ENCODE results near the gene DIPK1B.

DIPK1B gene

DNA sequence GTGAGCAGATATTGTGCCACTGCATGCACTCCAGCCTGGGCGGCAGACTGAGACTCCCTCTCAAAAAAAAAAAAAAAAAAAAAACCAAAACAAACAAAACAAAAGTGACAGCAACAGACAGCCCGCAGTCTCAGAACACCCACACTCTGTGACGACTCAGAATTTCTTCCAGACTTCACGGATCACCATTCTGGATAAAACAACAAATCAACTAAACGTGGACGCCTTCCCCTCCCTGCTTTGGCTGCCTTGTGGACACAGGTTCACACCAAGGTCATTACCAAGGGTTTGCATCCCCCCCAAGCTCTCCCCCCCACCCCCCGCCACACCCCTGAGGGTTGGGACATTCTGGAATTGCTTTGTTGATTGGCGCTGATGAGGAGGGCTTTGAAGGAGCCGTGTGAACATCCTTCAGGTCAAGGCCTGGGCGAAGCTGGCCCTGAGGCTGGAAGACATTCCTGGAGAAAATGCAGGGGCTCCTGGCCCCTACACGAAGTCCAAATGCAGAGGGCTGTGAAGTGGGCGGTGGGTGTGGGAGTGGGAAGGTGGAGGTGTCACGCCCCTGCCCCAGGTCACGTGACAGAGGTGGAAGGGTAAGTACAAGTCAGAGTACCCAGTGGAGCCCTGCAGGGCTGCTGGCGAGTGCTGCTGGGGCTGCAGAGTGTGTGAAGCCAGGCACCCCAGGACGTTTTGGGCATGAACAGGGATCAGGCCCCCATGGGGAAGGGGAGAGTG, 20.2 kb downstream of the DIPK1B start:
- Histone ChIP-seq H3K18ac (ENCODE audit: low read length) (no peak overlapping the region), H3K4me3 (ENCODE audit: low read length in 2 of 2) (no peak overlapping the region), H2BK12ac (ENCODE audit: low read length) (no peak overlapping the region), H2AK5ac (ENCODE audit: low read depth, low read length) (no peak overlapping the region), H3K4me2 (ENCODE audit: insufficient read depth, low read length, poor library complexity, severe bottlenecking) (no peak overlapping the region), H3K79me1 (ENCODE audit: low read depth, low read length) (peaks cover 5% of the 10 kb centered on the region), H3K27ac (replicated peaks; ENCODE audit: low read length) (no peak overlapping the region), H3K9me3 (replicated peaks in 1 of 2; ENCODE audit: control insufficient read depth in 2 of 2, insufficient read depth in 1 of 2, low read depth in 1 of 2, low read length in 2 of 2) (peaks cover 0 to under 1% of the 10 kb centered on the region in 2 donors), H4K8ac (ENCODE audit: low read depth, low read length) (no peak overlapping the region), H4K91ac (ENCODE audit: low read depth, low read length, poor library complexity) (no peak overlapping the region), H3K27me3 (ENCODE audit: control insufficient read depth in 3 of 3, insufficient read depth in 3 of 3, low read depth in 1 of 3, low read length in 3 of 3) (peaks cover 0 to 22% (median 13%) of the 10 kb centered on the region in 3 experiments), H3K4me1 (ENCODE audit: control insufficient read depth in 2 of 2, insufficient read depth in 1 of 2, low read depth in 1 of 2, low read length in 2 of 2) (peaks cover 2 to 4% of the 10 kb centered on the region in 2 donors), H3K23ac (ENCODE audit: low read depth, low read length, poor library complexity) (no peak overlapping the region), H2BK5ac (ENCODE audit: low read length) (no peak overlapping the region), H3K9ac (ENCODE audit: low read depth, low read length, poor library complexity) (no peak overlapping the region), H2AFZ (ENCODE audit: low read length) (no peak overlapping the region), H3K36me3 (replicated peaks in 1 of 2; ENCODE audit: control insufficient read depth in 2 of 2, insufficient read depth in 2 of 2, low read length in 2 of 2) (no peaks in the 10 kb centered on the region), H3K14ac (ENCODE audit: low read length) (no peak overlapping the region), H2BK15ac (ENCODE audit: low read length) (no peak overlapping the region), H2BK120ac (ENCODE audit: low read depth, low read length) (no peak overlapping the region), H3K4ac (ENCODE audit: low read length) (no peak overlapping the region)
- no CpG with 5 or more reads among the region's 16 CpGs for WGBS, 2 donors (ENCODE audit: extremely low coverage in 2 of 2, insufficient read length in 2 of 2, insufficient replicate concordance in 1 of 2)
- DNase-seq (ENCODE audit: low spot score): no peak

DNA sequence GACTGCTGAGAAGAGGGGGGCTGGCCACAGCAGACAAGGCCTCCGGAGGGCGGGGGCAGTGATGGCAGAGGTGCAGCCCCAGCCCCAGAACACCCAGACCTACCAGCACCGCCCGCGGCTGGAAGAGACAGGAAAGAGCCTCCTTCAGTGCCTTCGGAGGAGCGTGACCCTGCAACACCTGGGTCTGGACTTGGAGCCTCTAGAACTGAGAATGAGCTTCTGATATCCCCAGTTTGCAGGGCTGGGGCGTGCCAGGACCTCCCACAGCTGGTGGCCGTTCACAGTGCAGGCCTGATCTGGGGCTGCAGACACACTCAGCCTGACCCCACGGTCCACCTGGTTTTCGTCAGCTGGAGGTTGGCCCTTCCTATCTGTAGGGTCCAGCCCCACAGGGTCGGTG, 21.2 kb downstream of the DIPK1B start:
- no peak overlapping the region for H3K14ac ChIP-seq (ENCODE audit: low read length)
- no peak overlapping the region for H3K4me3 ChIP-seq (ENCODE audit: low read length in 2 of 2)
- H4K8ac ChIP-seq (ENCODE audit: low read depth, low read length): no peak overlapping the region
- H2AFZ ChIP-seq (ENCODE audit: low read length): no peak overlapping the region
- H2BK120ac ChIP-seq (ENCODE audit: low read depth, low read length): no peak overlapping the region
- peak overlapping the region; percentile 64 for H3K18ac ChIP-seq (ENCODE audit: low read length)
- no peak overlapping the region for H4K91ac ChIP-seq (ENCODE audit: low read depth, low read length, poor library complexity)
- peaks cover 2% of the 10 kb centered on the region for H3K79me1 ChIP-seq (ENCODE audit: low read depth, low read length)
- H3K9me3 ChIP-seq (replicated peaks in 1 of 2; ENCODE audit: control insufficient read depth in 2 of 2, insufficient read depth in 1 of 2, low read depth in 1 of 2, low read length in 2 of 2): no peaks in the 10 kb centered on the region
- H3K4me2 ChIP-seq (ENCODE audit: insufficient read depth, low read length, poor library complexity, severe bottlenecking): no peak overlapping the region
- no peak overlapping the region for H2BK12ac ChIP-seq (ENCODE audit: low read length)
- no peak for DNase-seq (ENCODE audit: low spot score)
- H3K4me1 ChIP-seq (ENCODE audit: control insufficient read depth in 2 of 2, insufficient read depth in 1 of 2, low read depth in 1 of 2, low read length in 2 of 2): peaks cover 2 to 4% of the 10 kb centered on the region in 2 donors
- peak overlapping the region; percentile 63 for H2AK5ac ChIP-seq (ENCODE audit: low read depth, low read length)
- no peak overlapping the region for H3K9ac ChIP-seq (ENCODE audit: low read depth, low read length, poor library complexity)
- H2BK15ac ChIP-seq (ENCODE audit: low read length): no peak overlapping the region
- no CpG with 5 or more reads among the region's 12 CpGs for WGBS, 2 donors (ENCODE audit: extremely low coverage in 2 of 2, insufficient read length in 2 of 2, insufficient replicate concordance in 1 of 2)
- H2BK5ac ChIP-seq (ENCODE audit: low read length): no peak overlapping the region
- H3K23ac ChIP-seq (ENCODE audit: low read depth, low read length, poor library complexity): no peak overlapping the region
- H3K27ac ChIP-seq (replicated peaks; ENCODE audit: low read length): no peak overlapping the region
- peaks cover 0 to 24% (median 8%) of the 10 kb centered on the region in 3 experiments for H3K27me3 ChIP-seq (ENCODE audit: control insufficient read depth in 3 of 3, insufficient read depth in 3 of 3, low read depth in 1 of 3, low read length in 3 of 3)
- H3K4ac ChIP-seq (ENCODE audit: low read length): no peak overlapping the region
- no peaks in the 10 kb centered on the region for H3K36me3 ChIP-seq (replicated peaks in 1 of 2; ENCODE audit: control insufficient read depth in 2 of 2, insufficient read depth in 2 of 2, low read length in 2 of 2)

DNA sequence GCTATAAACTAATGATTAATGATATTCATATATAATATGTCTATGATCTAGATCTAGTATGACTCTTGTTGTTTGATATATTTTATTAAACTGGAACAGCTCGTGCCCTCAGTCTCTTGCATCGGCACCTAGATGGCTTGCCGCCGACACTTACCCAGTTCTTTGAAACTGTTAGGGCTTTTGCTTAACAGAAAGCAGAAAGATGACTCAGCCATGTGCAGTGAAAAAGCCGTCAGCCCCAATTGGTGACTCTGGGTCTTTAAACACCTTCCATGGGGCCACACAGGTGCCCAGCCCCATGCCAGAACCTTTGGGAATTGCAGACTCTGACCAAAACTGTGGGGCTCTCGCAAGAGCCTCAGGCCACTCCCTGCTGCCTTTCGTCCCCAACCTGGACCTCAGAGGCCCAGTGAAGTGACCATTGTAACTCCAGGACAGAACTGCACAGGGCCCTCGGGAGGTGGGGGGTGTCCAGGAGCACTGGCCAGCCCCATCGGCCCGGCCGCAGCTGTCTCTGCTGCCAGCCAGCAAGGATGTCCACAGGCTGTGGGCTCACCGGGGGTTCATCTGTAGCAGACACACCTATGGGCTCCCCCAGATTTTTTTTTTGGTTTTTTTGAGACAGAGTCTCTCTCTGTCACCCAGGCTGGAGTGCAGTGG, 22.6 kb downstream of the DIPK1B start:
- no peak overlapping the region for H3K27ac ChIP-seq (replicated peaks; ENCODE audit: low read length)
- H3K4me1 ChIP-seq (ENCODE audit: control insufficient read depth in 2 of 2, insufficient read depth in 1 of 2, low read depth in 1 of 2, low read length in 2 of 2): no peaks in the 10 kb centered on the region
- H3K23ac ChIP-seq (ENCODE audit: low read depth, low read length, poor library complexity): no peak overlapping the region
- no peak overlapping the region for H4K91ac ChIP-seq (ENCODE audit: low read depth, low read length, poor library complexity)
- H4K8ac ChIP-seq (ENCODE audit: low read depth, low read length): no peak overlapping the region
- DNase-seq (ENCODE audit: low spot score): no peak
- no peak overlapping the region for H2AK5ac ChIP-seq (ENCODE audit: low read depth, low read length)
- H3K36me3 ChIP-seq (replicated peaks in 1 of 2; ENCODE audit: control insufficient read depth in 2 of 2, insufficient read depth in 2 of 2, low read length in 2 of 2): no peaks in the 10 kb centered on the region
- H2BK12ac ChIP-seq (ENCODE audit: low read length): no peak overlapping the region
- peaks cover 0 to 38% (median 2%) of the 10 kb centered on the region in 3 experiments for H3K27me3 ChIP-seq (ENCODE audit: control insufficient read depth in 3 of 3, insufficient read depth in 3 of 3, low read depth in 1 of 3, low read length in 3 of 3)
- H3K4me3 ChIP-seq (ENCODE audit: low read length in 2 of 2): no peak overlapping the region
- H3K9me3 ChIP-seq (replicated peaks in 1 of 2; ENCODE audit: control insufficient read depth in 2 of 2, insufficient read depth in 1 of 2, low read depth in 1 of 2, low read length in 2 of 2): no peaks in the 10 kb centered on the region
- WGBS, 2 donors (ENCODE audit: extremely low coverage in 2 of 2, insufficient read length in 2 of 2, insufficient replicate concordance in 1 of 2): no CpG with 5 or more reads among the region's 12 CpGs
- peaks cover 2% of the 10 kb centered on the region for H3K79me1 ChIP-seq (ENCODE audit: low read depth, low read length)
- peak overlapping the region; percentile 38 for H3K18ac ChIP-seq (ENCODE audit: low read length)
- no peak overlapping the region for H3K4ac ChIP-seq (ENCODE audit: low read length)
- no peak overlapping the region for H3K14ac ChIP-seq (ENCODE audit: low read length)
- H2BK5ac ChIP-seq (ENCODE audit: low read length): no peak overlapping the region
- H2BK120ac ChIP-seq (ENCODE audit: low read depth, low read length): no peak overlapping the region
- no peak overlapping the region for H3K9ac ChIP-seq (ENCODE audit: low read depth, low read length, poor library complexity)
- H2AFZ ChIP-seq (ENCODE audit: low read length): no peak overlapping the region
- H2BK15ac ChIP-seq (ENCODE audit: low read length): no peak overlapping the region
- H3K4me2 ChIP-seq (ENCODE audit: insufficient read depth, low read length, poor library complexity, severe bottlenecking): no peak overlapping the region

DNA sequence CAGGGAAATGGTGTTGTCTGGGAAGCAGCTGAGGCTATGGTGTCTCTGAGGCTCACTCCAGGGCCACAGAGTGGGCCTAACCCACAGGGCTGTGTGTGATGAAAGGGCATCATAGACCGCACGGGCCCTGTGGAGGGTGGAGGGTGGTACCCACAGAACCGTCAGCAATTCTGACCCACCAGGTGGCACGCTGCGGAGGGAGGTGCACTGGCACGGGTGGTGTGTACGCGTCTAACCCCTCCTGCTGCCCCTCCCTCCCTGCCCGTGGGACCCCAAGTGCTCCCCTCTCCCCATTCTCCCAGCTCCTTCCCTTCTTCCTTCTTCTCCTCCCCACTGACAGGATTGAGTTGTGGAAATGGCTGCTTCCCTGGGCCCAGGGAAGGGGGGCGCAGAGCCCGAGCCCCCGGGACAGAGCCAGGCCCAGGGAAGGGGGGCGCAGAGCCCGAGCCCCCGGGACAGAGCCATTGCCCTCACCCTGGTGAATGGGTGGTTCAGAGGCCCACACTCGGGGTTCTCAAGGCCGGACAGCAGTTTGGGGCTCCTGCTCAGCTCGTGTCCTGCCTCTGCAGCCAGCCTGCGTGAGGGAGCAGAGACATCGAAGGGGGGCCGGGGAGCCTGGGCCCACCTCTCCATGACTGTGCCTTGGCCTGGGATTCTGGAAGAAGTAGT, 23.6 kb downstream of the DIPK1B start:
- Histone ChIP-seq H3K14ac (ENCODE audit: low read length) (peak overlapping the region; percentile 21), H2BK15ac (ENCODE audit: low read length) (no peak overlapping the region), H4K91ac (ENCODE audit: low read depth, low read length, poor library complexity) (no peak overlapping the region), H3K9ac (ENCODE audit: low read depth, low read length, poor library complexity) (no peak overlapping the region), H3K4me3 (ENCODE audit: low read length in 2 of 2) (no peak overlapping the region), H3K23ac (ENCODE audit: low read depth, low read length, poor library complexity) (no peak overlapping the region), H2BK120ac (ENCODE audit: low read depth, low read length) (no peak overlapping the region), H2BK12ac (ENCODE audit: low read length) (peak overlapping the region; percentile 41), H2AK5ac (ENCODE audit: low read depth, low read length) (peak overlapping the region; percentile 47), H3K27me3 (ENCODE audit: control insufficient read depth in 3 of 3, insufficient read depth in 3 of 3, low read depth in 1 of 3, low read length in 3 of 3) (peaks cover 0 to 47% (median 2%) of the 10 kb centered on the region in 3 experiments), H4K8ac (ENCODE audit: low read depth, low read length) (no peak overlapping the region), H3K36me3 (replicated peaks in 1 of 2; ENCODE audit: control insufficient read depth in 2 of 2, insufficient read depth in 2 of 2, low read length in 2 of 2) (no peaks in the 10 kb centered on the region), H3K27ac (replicated peaks; ENCODE audit: low read length) (no peak overlapping the region), H3K4ac (ENCODE audit: low read length) (no peak overlapping the region), H3K4me2 (ENCODE audit: insufficient read depth, low read length, poor library complexity, severe bottlenecking) (no peak overlapping the region), H3K18ac (ENCODE audit: low read length) (no peak overlapping the region), H3K79me1 (ENCODE audit: low read depth, low read length) (peaks cover 2% of the 10 kb centered on the region), H3K4me1 (ENCODE audit: control insufficient read depth in 2 of 2, insufficient read depth in 1 of 2, low read depth in 1 of 2, low read length in 2 of 2) (no peaks in the 10 kb centered on the region), H2AFZ (ENCODE audit: low read length) (no peak overlapping the region), H2BK5ac (ENCODE audit: low read length) (no peak overlapping the region), H3K9me3 (replicated peaks in 1 of 2; ENCODE audit: control insufficient read depth in 2 of 2, insufficient read depth in 1 of 2, low read depth in 1 of 2, low read length in 2 of 2) (no peaks in the 10 kb centered on the region)
- DNase-seq (ENCODE audit: low spot score): no peak
- WGBS, 2 donors (ENCODE audit: extremely low coverage in 2 of 2, insufficient read length in 2 of 2, insufficient replicate concordance in 1 of 2): no CpG with 5 or more reads among the region's 21 CpGs
